GM21529 (cell line): ENCODE data around the gene MCM5.
"Not testable (repeated sequence)": the region's sequence is repeated elsewhere in the genome, so short reads cannot be mapped to it uniquely, and the experiment has no call there.

Experiments used
- ATAC-seq: cut with Tn5 transposase; IDR thresholded peaks from one replicate; pipeline ENCODE4 v1.9.1; 2021; ENCODE audit not compliant: unreplicated experiment

The MCM5 gene

GRCh38 chr22:35431483-35432227 lies 31.7 kb downstream of the MCM5 start:
- no peak for ATAC-seq

GRCh38 chr22:35432228-35432905 lies 32.4 kb downstream of the MCM5 start:
- ATAC-seq = no peak

- ATAC-seq = no peak
These were observed 34.2 kb downstream of the MCM5 start for GRCh38 chr22:35434061-35434710.

- no peak for ATAC-seq
These were observed 35.3 kb downstream of the MCM5 start for GRCh38 chr22:35435201-35435740.

GRCh38 chr22:35436421-35436820 lies 36.5 kb downstream of the MCM5 start:
- no peak for ATAC-seq

GRCh38 chr22:35437049-35437448 lies 37.1 kb downstream of the MCM5 start:
- ATAC-seq = no peak

- ATAC-seq = not testable (repeated sequence)
These were observed 38.9 kb downstream of the MCM5 start for GRCh38 chr22:35438673-35439364.

GRCh38 chr22:35439365-35439717 lies 39.4 kb downstream of the MCM5 start:
- no peak for ATAC-seq

GRCh38 chr22:35440129-35440528 lies 40.2 kb downstream of the MCM5 start:
- no peak for ATAC-seq

- ATAC-seq = no peak
These were observed 41.7 kb downstream of the MCM5 start for GRCh38 chr22:35441489-35442100.

GRCh38 chr22:35442471-35442870 lies 42.5 kb downstream of the MCM5 start:
- no peak for ATAC-seq

GRCh38 chr22:35443338-35443737 lies 43.4 kb downstream of the MCM5 start:
- no peak for ATAC-seq

GRCh38 chr22:35443790-35444684 lies 44.1 kb downstream of the MCM5 start:
- ATAC-seq = no peak

- ATAC-seq = no peak
These were observed 44.9 kb downstream of the MCM5 start for GRCh38 chr22:35444685-35445399.

- ATAC-seq = no peak
These were observed 46.0 kb downstream of the MCM5 start for GRCh38 chr22:35445933-35446332.

GRCh38 chr22:35446365-35446764 lies 46.4 kb downstream of the MCM5 start:
- ATAC-seq = no peak

- ATAC-seq = no peak
These were observed 48.6 kb downstream of the MCM5 start for GRCh38 chr22:35448523-35448922.

GRCh38 chr22:35449829-35450689 lies 50.1 kb downstream of the MCM5 start:
- ATAC-seq = no peak
